ENCODE measurements around the gene HOXA13. TPM values are rescaled to one million over a fixed set of nuclear protein-coding genes. Genes with fewer than 3 reads are reported as not detected.

Gene HOXA13
- total and polyA plus RNA-seq, 2 experiments from 2014 or later, result 6.2 to 14.2 TPM

DNA sequence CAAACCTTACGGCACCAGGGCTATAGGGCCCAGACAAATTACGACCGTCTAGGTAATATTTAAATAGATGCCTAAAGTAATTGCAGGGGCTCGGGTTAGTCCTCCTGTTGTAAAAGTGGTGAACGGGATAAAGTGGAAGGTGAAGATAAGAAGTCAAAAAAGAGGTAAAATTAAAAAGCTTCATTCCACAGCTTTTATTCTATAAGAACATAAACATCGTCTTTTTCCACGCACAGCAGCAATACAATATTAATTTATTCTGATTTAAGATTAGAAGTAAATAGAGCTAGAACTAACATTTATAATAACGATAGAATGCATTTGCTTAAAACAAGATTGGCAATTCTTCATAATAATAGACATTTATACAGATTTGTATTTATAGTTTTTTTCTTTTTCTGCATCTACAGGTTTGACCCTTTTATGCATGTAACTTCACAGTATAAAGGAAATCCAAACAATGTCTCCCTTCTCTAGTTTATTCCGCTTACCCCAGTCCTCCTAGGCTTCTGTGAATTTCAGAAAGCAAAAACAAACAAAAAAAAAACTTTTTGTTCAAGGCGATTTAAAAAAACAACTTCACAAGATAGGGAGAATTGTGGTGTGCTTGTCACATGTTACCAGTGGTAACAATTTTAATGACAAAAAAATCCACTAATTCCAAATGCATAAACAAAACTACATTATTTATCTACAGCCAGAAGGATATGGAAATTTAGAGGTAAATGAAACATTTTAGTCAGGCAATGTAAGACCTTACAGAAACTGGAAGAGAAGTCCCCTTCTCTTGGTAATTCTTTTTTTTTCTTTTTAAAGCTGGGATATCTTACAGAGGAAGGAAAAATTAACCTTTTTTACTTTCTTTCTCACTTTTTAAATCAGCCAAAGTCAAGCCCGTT, 29.2 kb downstream of the HOXA13 start:
- H2AFZ ChIP-seq, result no peak overlapping the region
- peak; percentile 52 for TF ChIP-seq EZH2phosphoT487 (IDR thresholded peaks at IDR 0.05; ENCODE audit: low read depth, severe bottlenecking, unreplicated experiment)
- TF ChIP-seq EZH2 (IDR thresholded peaks at IDR 0.05; ENCODE audit: borderline replicate concordance), result no peak
- no peak for TF ChIP-seq CTCF (IDR thresholded peaks at IDR 0.05; ENCODE audit: poor library complexity)
- DNase-seq (ENCODE audit: low spot score), result no peak
- peak overlapping the region; percentile 53 for H3K4me3 ChIP-seq
- H4K20me1 ChIP-seq (ENCODE audit: insufficient read depth, poor library complexity, severe bottlenecking), result peaks cover 16% of the 10 kb centered on the region
- no peaks in the 10 kb centered on the region for H3K9me3 ChIP-seq (ENCODE audit: low read depth)
- H3K9me2 ChIP-seq (replicated peaks; ENCODE audit: insufficient read depth), result no peaks in the 10 kb centered on the region
- peak overlapping the region; percentile 96 for H3K27ac ChIP-seq
- H3K27me3 ChIP-seq, result peaks cover 100% of the 10 kb centered on the region
- H3K4me2 ChIP-seq, result peak overlapping the region; percentile 96
- H3K36me3 ChIP-seq (replicated peaks; ENCODE audit: insufficient read depth, low read depth), result no peaks in the 10 kb centered on the region
- 22% methylated on average over 11 of the region's 11 CpGs for WGBS (ENCODE audit: low lambda C conversion rate, missing lambda C conversion rate)
- peaks cover 99% of the 10 kb centered on the region for H3K79me2 ChIP-seq
- peaks cover 17% of the 10 kb centered on the region for H3K4me1 ChIP-seq (ENCODE audit: insufficient read depth)

GRCh38 chr7:27169658-27170425, 30.0 kb downstream of the HOXA13 start:
- H2AFZ ChIP-seq, result no peak overlapping the region
- peaks cover 99% of the 10 kb centered on the region for H3K79me2 ChIP-seq
- H3K27ac ChIP-seq, result peak overlapping the region; percentile 96
- H3K36me3 ChIP-seq (replicated peaks; ENCODE audit: insufficient read depth, low read depth), result no peaks in the 10 kb centered on the region
- no peaks in the 10 kb centered on the region for H3K9me2 ChIP-seq (replicated peaks; ENCODE audit: insufficient read depth)
- peaks cover 16% of the 10 kb centered on the region for H4K20me1 ChIP-seq (ENCODE audit: insufficient read depth, poor library complexity, severe bottlenecking)
- H3K4me3 ChIP-seq, result peak overlapping the region; percentile 53
- TF ChIP-seq CTCF (IDR thresholded peaks at IDR 0.05; ENCODE audit: poor library complexity) (no peak), EZH2 (IDR thresholded peaks at IDR 0.05; ENCODE audit: borderline replicate concordance) (peak; percentile 76), EZH2phosphoT487 (IDR thresholded peaks at IDR 0.05; ENCODE audit: low read depth, severe bottlenecking, unreplicated experiment) (peak; percentile 64)
- H3K9me3 ChIP-seq (ENCODE audit: low read depth), result no peaks in the 10 kb centered on the region
- H3K27me3 ChIP-seq, result peaks cover 100% of the 10 kb centered on the region
- peak; percentile 5 for DNase-seq (ENCODE audit: low spot score)
- peaks cover 17% of the 10 kb centered on the region for H3K4me1 ChIP-seq (ENCODE audit: insufficient read depth)
- peak overlapping the region; percentile 96 for H3K4me2 ChIP-seq
- WGBS (ENCODE audit: low lambda C conversion rate, missing lambda C conversion rate), result 6% methylated on average over 28 of the region's 46 CpGs

DNA sequence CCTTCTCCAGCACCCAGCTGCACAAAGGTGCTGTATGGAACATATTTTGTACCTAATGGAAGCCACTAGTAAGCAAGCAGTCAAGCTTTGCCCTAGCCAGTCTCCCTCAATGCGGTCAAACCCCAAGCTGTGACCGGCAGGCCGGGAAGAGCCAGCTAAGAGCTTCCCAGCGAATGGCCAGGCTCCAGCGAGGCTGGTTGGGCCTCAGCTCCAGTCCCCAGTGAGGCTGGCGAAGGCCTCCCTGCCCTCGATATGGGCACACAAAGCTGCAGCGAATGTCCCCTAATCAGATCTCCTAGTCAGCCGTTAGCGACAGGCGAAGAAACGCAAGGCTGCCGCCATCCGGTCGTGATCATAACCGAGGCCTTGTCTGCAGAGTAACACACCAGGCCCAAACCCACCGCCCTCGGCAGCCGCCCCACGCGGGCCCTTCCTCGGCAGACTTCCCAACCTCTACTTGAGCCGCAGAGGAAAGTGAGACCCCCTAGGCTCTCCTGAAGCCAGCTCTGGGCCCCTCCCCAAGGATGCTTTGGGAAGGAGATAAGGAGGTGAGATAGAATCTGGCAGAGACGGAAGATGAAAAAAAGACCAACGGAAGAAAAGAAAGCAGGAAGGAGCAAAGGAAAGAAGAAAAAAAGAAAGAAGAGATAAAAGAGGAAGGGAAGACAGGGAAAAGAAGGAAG, 31.5 kb downstream of the HOXA13 start:
- Histone ChIP-seq H3K4me3 (peak overlapping the region; percentile 53), H3K27me3 (peaks cover 100% of the 10 kb centered on the region)

More for the DNA sequence above, 31.5 kb downstream of the HOXA13 start:
- 17% methylated on average over 25 of the region's 25 CpGs for WGBS (ENCODE audit: low lambda C conversion rate, missing lambda C conversion rate)
- Histone ChIP-seq H3K9me3 (ENCODE audit: low read depth) (no peaks in the 10 kb centered on the region), H3K9me2 (replicated peaks; ENCODE audit: insufficient read depth) (no peaks in the 10 kb centered on the region), H3K4me2 (peak overlapping the region; percentile 96), H3K79me2 (peaks cover 99% of the 10 kb centered on the region), H4K20me1 (ENCODE audit: insufficient read depth, poor library complexity, severe bottlenecking) (peaks cover 16% of the 10 kb centered on the region), H3K27ac (peak overlapping the region; percentile 96), H3K36me3 (replicated peaks; ENCODE audit: insufficient read depth, low read depth) (no peaks in the 10 kb centered on the region), H2AFZ (no peak overlapping the region), H3K4me1 (ENCODE audit: insufficient read depth) (peaks cover 17% of the 10 kb centered on the region)
- peak; percentile 13 for TF ChIP-seq EZH2 (IDR thresholded peaks at IDR 0.05; ENCODE audit: borderline replicate concordance)
- peak; percentile 78 for TF ChIP-seq EZH2phosphoT487 (IDR thresholded peaks at IDR 0.05; ENCODE audit: low read depth, severe bottlenecking, unreplicated experiment)
- TF ChIP-seq CTCF (IDR thresholded peaks at IDR 0.05; ENCODE audit: poor library complexity), result no peak
- no peak for DNase-seq (ENCODE audit: low spot score)

Measured in hepatocyte (in vitro differentiated cells).